Measurements from ENCODE around the gene PRKAR1B.

Gene PRKAR1B

GRCh38 chr7:504221-505111, 222.6 kb downstream of the PRKAR1B start:
- H3K4me1 ChIP-seq (ENCODE audit: insufficient read depth, low read length, severe bottlenecking), result no peaks in the 10 kb centered on the region
- no peak overlapping the region for H3K4me3 ChIP-seq (ENCODE audit: low read depth, low read length, poor library complexity, severe bottlenecking)
- H3K36me3 ChIP-seq (ENCODE audit: insufficient read depth, low read length), result no peaks in the 10 kb centered on the region
- H4K20me1 ChIP-seq (ENCODE audit: insufficient read depth, low read length), result no peaks in the 10 kb centered on the region
- H3F3A ChIP-seq (ENCODE audit: insufficient read depth, low read length), result no peaks in the 10 kb centered on the region
- H3K4me2 ChIP-seq (ENCODE audit: low read length), result no peak overlapping the region
- no peaks in the 10 kb centered on the region for H3K9me2 ChIP-seq (ENCODE audit: low read depth, low read length)
- H3K27ac ChIP-seq (ENCODE audit: low read depth, low read length, poor library complexity, severe bottlenecking), result no peak overlapping the region
- H3K9ac ChIP-seq (ENCODE audit: low read length), result no peak overlapping the region
- no peaks in the 10 kb centered on the region; the same call in 1 of the 2 replicates for H3K27me3 ChIP-seq (ENCODE audit: insufficient read depth, low read length)
- no peak overlapping the region for H2AFZ ChIP-seq (ENCODE audit: low read length)
- no peaks in the 10 kb centered on the region for H3K9me3 ChIP-seq (ENCODE audit: low read length)
- no peaks in the 10 kb centered on the region for H3K79me2 ChIP-seq (ENCODE audit: insufficient read depth, low read length)
- TF ChIP-seq EZH2 (IDR thresholded peaks at IDR 0.05; ENCODE audit: borderline replicate concordance, low read length) (no peak), CTCF (IDR thresholded peaks at IDR 0.05; ENCODE audit: low read length) (no peak)

- Histone ChIP-seq H3K36me3 (ENCODE audit: insufficient read depth, low read length) (no peaks in the 10 kb centered on the region), H3F3A (ENCODE audit: insufficient read depth, low read length) (no peaks in the 10 kb centered on the region), H3K79me2 (ENCODE audit: insufficient read depth, low read length) (no peaks in the 10 kb centered on the region), H3K4me3 (ENCODE audit: low read depth, low read length, poor library complexity, severe bottlenecking) (no peak overlapping the region), H3K9me2 (ENCODE audit: low read depth, low read length) (no peaks in the 10 kb centered on the region), H2AFZ (ENCODE audit: low read length) (no peak overlapping the region), H4K20me1 (ENCODE audit: insufficient read depth, low read length) (no peaks in the 10 kb centered on the region), H3K4me1 (ENCODE audit: insufficient read depth, low read length, severe bottlenecking) (no peaks in the 10 kb centered on the region), H3K9me3 (ENCODE audit: low read length) (no peaks in the 10 kb centered on the region), H3K27ac (ENCODE audit: low read depth, low read length, poor library complexity, severe bottlenecking) (no peak overlapping the region), H3K4me2 (ENCODE audit: low read length) (no peak overlapping the region), H3K9ac (ENCODE audit: low read length) (no peak overlapping the region), H3K27me3 (ENCODE audit: insufficient read depth, low read length) (no peaks in the 10 kb centered on the region; the same call in 1 of the 2 replicates)
- no peak for TF ChIP-seq EZH2 (IDR thresholded peaks at IDR 0.05; ENCODE audit: borderline replicate concordance, low read length)
- TF ChIP-seq CTCF (IDR thresholded peaks at IDR 0.05; ENCODE audit: low read length), result no peak
These were observed 223.4 kb downstream of the PRKAR1B start for GRCh38 chr7:503575-504111.

GRCh38 chr7:502296-502695, 224.8 kb downstream of the PRKAR1B start:
- no peak overlapping the region for H3K9ac ChIP-seq (ENCODE audit: low read length)
- no peak overlapping the region for H3K4me3 ChIP-seq (ENCODE audit: low read depth, low read length, poor library complexity, severe bottlenecking)
- H2AFZ ChIP-seq (ENCODE audit: low read length), result no peak overlapping the region
- no peaks in the 10 kb centered on the region for H3F3A ChIP-seq (ENCODE audit: insufficient read depth, low read length)
- no peaks in the 10 kb centered on the region; the same call in 1 of the 2 replicates for H3K27me3 ChIP-seq (ENCODE audit: insufficient read depth, low read length)
- H3K4me2 ChIP-seq (ENCODE audit: low read length), result no peak overlapping the region
- TF ChIP-seq EZH2 (IDR thresholded peaks at IDR 0.05; ENCODE audit: borderline replicate concordance, low read length) (no peak), CTCF (IDR thresholded peaks at IDR 0.05; ENCODE audit: low read length) (no peak)
- no peaks in the 10 kb centered on the region for H4K20me1 ChIP-seq (ENCODE audit: insufficient read depth, low read length)
- no peaks in the 10 kb centered on the region for H3K4me1 ChIP-seq (ENCODE audit: insufficient read depth, low read length, severe bottlenecking)
- no peak overlapping the region for H3K27ac ChIP-seq (ENCODE audit: low read depth, low read length, poor library complexity, severe bottlenecking)
- H3K36me3 ChIP-seq (ENCODE audit: insufficient read depth, low read length), result no peaks in the 10 kb centered on the region
- H3K9me2 ChIP-seq (ENCODE audit: low read depth, low read length), result no peaks in the 10 kb centered on the region
- H3K9me3 ChIP-seq (ENCODE audit: low read length), result no peaks in the 10 kb centered on the region
- H3K79me2 ChIP-seq (ENCODE audit: insufficient read depth, low read length), result no peaks in the 10 kb centered on the region

Data from OCI-LY1 (cell line).